ENCODE measurements around the gene DNAH11. TPM values are rescaled to one million over a fixed set of nuclear protein-coding genes. Genes with fewer than 3 reads are reported as not detected.
"Not testable (repeated sequence)": the region's sequence is repeated elsewhere in the genome, so short reads cannot be mapped to it uniquely, and the experiment has no call there.

The DNAH11 gene
- total and polyA plus RNA-seq, 2 of the 8 experiments (the other 6 are each of a cell fraction or from before 2014, with no cell fraction given) = 1.8 to 4.9 TPM

GRCh38 chr7:21532485-21532884, 10.4 kb upstream of the DNAH11 start:
- H4K8ac ChIP-seq (ENCODE audit: extremely low read depth, insufficient read depth, low read length); H4K20me1 ChIP-seq (replicated peaks in 1 of 2; ENCODE audit: control insufficient read depth in 1 of 2, insufficient read depth in 2 of 2, low read length in 2 of 2); H2BK15ac ChIP-seq (ENCODE audit: low read length); H3K4me2 ChIP-seq (ENCODE audit: insufficient read depth in 1 of 2, low read depth in 2 of 2, low read length in 2 of 2); H2BK120ac ChIP-seq (replicated peaks; ENCODE audit: low read depth, low read length); H2AK5ac ChIP-seq (ENCODE audit: low read depth, low read length); H3K4ac ChIP-seq (replicated peaks; ENCODE audit: insufficient read length, low read depth, low read length); H2BK12ac ChIP-seq (ENCODE audit: low read depth, low read length); H3K14ac ChIP-seq (ENCODE audit: insufficient read length); H3K79me1 ChIP-seq (ENCODE audit: low read depth, low read length); H4K5ac ChIP-seq (ENCODE audit: insufficient read length, low read depth, low read length); H3K4me1 ChIP-seq (replicated peaks in 1 of 4; ENCODE audit: control insufficient read depth in 3 of 4, insufficient read depth in 4 of 4, low read length in 3 of 4); H3K23ac ChIP-seq (ENCODE audit: insufficient read length); H3K18ac ChIP-seq (ENCODE audit: extremely low read depth, low read length); POLR2A ChIA-PET (ENCODE audit: partially characterized antibody); H3K36me3 ChIP-seq (ENCODE audit: control insufficient read depth in 2 of 4, insufficient read depth in 4 of 4, low read length in 3 of 4); DNase-seq (ENCODE audit: low read depth in 1 of 2, low spot score in 2 of 2); H3K27me3 ChIP-seq (replicated peaks in 1 of 4; ENCODE audit: control insufficient read depth in 3 of 4, extremely low read depth in 1 of 4, insufficient read depth in 3 of 4, low read length in 3 of 4); H2BK20ac ChIP-seq (ENCODE audit: low read length); H3K56ac ChIP-seq (replicated peaks; ENCODE audit: insufficient read length, low read depth, low read length); H3K4me3 ChIP-seq (ENCODE audit: extremely low read depth in 1 of 4, insufficient read depth in 2 of 4, low read depth in 3 of 4, low read length in 4 of 4); H2BK5ac ChIP-seq (ENCODE audit: low read depth, low read length); H3K9ac ChIP-seq (replicated peaks in 1 of 4; ENCODE audit: extremely low read depth in 1 of 4, low read depth in 3 of 4, low read length in 3 of 4); H3K79me2 ChIP-seq (ENCODE audit: control insufficient read depth in 1 of 2, insufficient read depth in 2 of 2, low read length in 2 of 2); H3K23me2 ChIP-seq (ENCODE audit: low read depth, low read length); H3K9me3 ChIP-seq (ENCODE audit: insufficient read depth in 2 of 2, low read depth in 1 of 2, low read length in 1 of 2); H2AFZ ChIP-seq (ENCODE audit: low read length); H4K91ac ChIP-seq (replicated peaks; ENCODE audit: insufficient read length, low read length); FAIRE-seq; H3K27ac ChIP-seq (ENCODE audit: low read depth, low read length): not testable (repeated sequence)
- 50% methylated on average over 1 of the region's 1 CpG; no CpG with 5 or more reads in 1 of the 2 experiments for WGBS, 2 experiments (ENCODE audit: extremely low coverage in 1 of 2, insufficient coverage in 1 of 2, insufficient read length in 1 of 2, insufficient replicate concordance in 2 of 2, low coverage in 1 of 2, low lambda C conversion rate in 2 of 2, missing lambda C conversion rate in 1 of 2)
- CTCF ChIA-PET (ENCODE audit: partially characterized antibody) = interaction anchor here (0.9 kb wide), 1 partner anchor 698 kb away, joined by 3 read pairs; no protein-coding TSS in a partner anchor

GRCh38 chr7:21533646-21534045, 9.2 kb upstream of the DNAH11 start:
- H3K23ac ChIP-seq (ENCODE audit: insufficient read length); H4K8ac ChIP-seq (ENCODE audit: extremely low read depth, insufficient read depth, low read length); H3K9me3 ChIP-seq (ENCODE audit: insufficient read depth in 2 of 2, low read depth in 1 of 2, low read length in 1 of 2); H2BK5ac ChIP-seq (ENCODE audit: low read depth, low read length); H3K4ac ChIP-seq (replicated peaks; ENCODE audit: insufficient read length, low read depth, low read length); H4K5ac ChIP-seq (ENCODE audit: insufficient read length, low read depth, low read length); H3K79me1 ChIP-seq (ENCODE audit: low read depth, low read length); H3K4me1 ChIP-seq (replicated peaks in 1 of 4; ENCODE audit: control insufficient read depth in 3 of 4, insufficient read depth in 4 of 4, low read length in 3 of 4); H4K91ac ChIP-seq (replicated peaks; ENCODE audit: insufficient read length, low read length); H4K20me1 ChIP-seq (replicated peaks in 1 of 2; ENCODE audit: control insufficient read depth in 1 of 2, insufficient read depth in 2 of 2, low read length in 2 of 2); H2BK15ac ChIP-seq (ENCODE audit: low read length); H3K4me3 ChIP-seq (ENCODE audit: extremely low read depth in 1 of 4, insufficient read depth in 2 of 4, low read depth in 3 of 4, low read length in 4 of 4); H3K18ac ChIP-seq (ENCODE audit: extremely low read depth, low read length); FAIRE-seq; H2AFZ ChIP-seq (ENCODE audit: low read length); H3K79me2 ChIP-seq (ENCODE audit: control insufficient read depth in 1 of 2, insufficient read depth in 2 of 2, low read length in 2 of 2); H3K56ac ChIP-seq (replicated peaks; ENCODE audit: insufficient read length, low read depth, low read length); H3K27ac ChIP-seq (ENCODE audit: low read depth, low read length); DNase-seq (ENCODE audit: low read depth in 1 of 2, low spot score in 2 of 2); H3K36me3 ChIP-seq (ENCODE audit: control insufficient read depth in 2 of 4, insufficient read depth in 4 of 4, low read length in 3 of 4); H3K9ac ChIP-seq (replicated peaks in 1 of 4; ENCODE audit: extremely low read depth in 1 of 4, low read depth in 3 of 4, low read length in 3 of 4); H3K23me2 ChIP-seq (ENCODE audit: low read depth, low read length); H2BK12ac ChIP-seq (ENCODE audit: low read depth, low read length); H3K14ac ChIP-seq (ENCODE audit: insufficient read length); H3K4me2 ChIP-seq (ENCODE audit: insufficient read depth in 1 of 2, low read depth in 2 of 2, low read length in 2 of 2); H2AK5ac ChIP-seq (ENCODE audit: low read depth, low read length); H2BK20ac ChIP-seq (ENCODE audit: low read length); H2BK120ac ChIP-seq (replicated peaks; ENCODE audit: low read depth, low read length); H3K27me3 ChIP-seq (replicated peaks in 1 of 4; ENCODE audit: control insufficient read depth in 3 of 4, extremely low read depth in 1 of 4, insufficient read depth in 3 of 4, low read length in 3 of 4): not testable (repeated sequence)
- POLR2A ChIA-PET (ENCODE audit: partially characterized antibody) = interaction anchor here (0.6 kb wide), 1 partner anchor 305 kb away, joined by 3 read pairs; no protein-coding TSS in a partner anchor
- CTCF ChIA-PET (ENCODE audit: partially characterized antibody) = interaction anchor here (0.6 to 1.1 kb wide), 3 partner anchors 18 to 233 kb away, joined by 3 to 4 read pairs (median 3); no protein-coding TSS in a partner anchor
